ENCODE results near the gene FNDC11.
A peak's percentile ranks its signal among the peaks of the same experiment; 100 is the strongest.

Gene FNDC11

DNA sequence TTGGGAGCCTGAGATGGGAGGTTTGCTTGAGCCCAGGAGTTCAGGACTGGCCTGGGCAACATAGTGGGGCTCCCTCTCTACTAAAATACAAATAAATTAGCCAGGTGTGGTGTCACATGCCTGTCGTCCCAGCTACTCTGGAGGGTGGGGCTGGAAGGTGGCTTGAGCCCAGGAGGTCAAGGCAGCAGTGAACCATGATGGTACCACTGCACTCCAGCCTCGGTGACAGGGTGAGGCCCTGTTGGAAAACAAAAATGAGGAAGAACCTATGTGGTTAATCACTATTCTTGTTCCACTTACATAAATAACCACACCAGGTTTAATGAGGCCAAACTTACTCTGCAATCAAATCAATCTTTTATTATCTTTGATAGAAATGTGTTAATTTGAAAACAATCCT lies 28.0 kb upstream of the FNDC11 start:
- DNase-seq = no peak

DNA sequence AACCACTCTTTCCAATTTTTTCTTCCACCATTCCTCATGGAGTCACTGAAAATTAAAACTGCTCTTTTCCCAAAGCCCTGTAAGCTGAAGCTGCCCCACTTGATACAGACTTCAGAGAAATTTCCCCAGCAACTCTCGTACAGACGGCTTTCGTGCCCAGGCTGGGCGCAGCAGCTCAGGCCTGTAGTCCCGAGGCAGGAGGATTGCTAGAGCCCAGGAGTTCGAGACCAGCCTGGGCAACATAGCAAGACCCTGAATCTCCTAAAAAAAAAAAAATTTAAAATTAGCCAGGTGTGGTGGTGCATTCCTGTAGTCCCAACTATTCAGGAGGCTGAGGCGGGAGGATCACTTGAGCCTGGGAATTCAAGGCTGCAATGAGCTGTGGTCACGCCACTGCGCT lies 26.8 kb upstream of the FNDC11 start:
- no peak for DNase-seq

DNA sequence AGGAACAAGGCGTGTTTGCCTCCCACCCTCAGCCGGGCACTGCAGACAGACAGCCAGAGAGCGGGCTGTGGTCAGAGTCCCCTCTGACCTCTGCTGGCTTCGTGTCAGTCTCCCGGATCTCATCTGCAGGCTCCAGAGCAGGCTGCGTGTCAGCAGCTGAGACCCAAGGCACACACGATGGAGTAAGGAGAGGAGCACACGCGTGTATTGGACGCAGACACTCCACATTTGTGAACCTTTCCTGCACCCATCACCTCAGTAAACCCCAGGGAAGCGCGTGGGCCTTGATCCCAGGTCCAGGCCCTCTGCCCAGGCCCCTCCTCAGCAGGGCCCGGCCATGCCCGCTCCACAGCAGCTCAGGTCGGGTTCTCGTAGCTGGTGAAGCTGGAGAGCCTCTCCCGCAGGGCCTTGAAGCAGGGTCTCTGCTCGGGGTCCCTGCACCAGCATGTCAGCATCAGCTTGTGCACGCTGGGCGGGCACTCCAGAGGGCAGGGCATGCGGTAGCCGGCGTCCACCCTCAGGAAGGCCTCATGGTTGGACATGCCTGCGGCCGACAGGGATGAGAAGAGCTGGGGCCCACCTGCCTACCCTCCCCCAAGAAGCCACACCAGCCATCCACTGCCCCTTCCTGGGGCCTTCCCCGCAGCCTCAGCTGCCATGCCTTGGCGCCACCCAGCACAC lies 24.6 kb upstream of the FNDC11 start:
- DNase-seq = no peak

DNA sequence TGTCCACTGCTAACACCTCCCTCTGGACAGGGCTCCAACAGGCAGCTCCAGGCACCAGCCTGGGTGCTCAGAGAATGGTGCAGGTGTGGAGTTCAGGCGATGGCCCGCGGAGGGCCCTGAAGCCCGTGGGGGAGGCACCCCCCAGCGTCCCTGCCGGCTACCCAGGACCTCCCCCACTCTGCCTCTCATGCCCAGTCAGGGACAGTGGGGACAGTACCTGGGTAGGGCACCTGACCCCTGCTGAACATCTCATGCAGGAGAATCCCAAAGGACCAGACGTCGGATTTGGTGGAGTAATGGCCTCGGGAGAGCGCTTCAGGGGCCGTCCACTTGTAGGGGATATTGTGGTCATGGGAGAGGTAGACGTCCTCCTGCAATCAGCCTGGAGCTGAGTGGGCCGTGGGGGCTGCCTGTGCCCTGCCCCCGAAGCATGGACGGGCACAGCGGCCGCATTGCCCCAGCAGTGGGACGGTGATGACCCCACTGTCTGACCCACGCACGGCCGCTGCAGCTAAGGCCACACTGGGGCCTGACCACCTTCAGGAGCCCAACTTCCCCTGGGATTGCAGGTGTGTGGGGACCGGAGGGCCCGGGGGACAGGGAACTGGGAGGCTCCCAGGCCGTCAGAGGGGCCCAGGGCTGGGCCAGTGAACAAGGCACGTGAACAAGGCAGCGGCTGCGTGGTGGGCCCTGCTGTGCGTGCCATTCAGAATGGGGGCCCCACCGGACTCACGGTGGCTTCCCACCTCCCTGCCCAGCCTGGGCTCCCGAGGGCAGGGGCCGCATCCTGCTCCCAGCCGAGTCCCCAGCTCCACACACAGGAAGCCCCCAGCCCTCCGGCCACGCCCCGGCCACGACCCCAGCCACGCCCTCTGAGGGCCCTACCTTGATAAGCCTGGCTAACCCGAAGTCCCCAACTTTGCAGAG lies 23.8 kb upstream of the FNDC11 start:
- no peak for DNase-seq

DNA sequence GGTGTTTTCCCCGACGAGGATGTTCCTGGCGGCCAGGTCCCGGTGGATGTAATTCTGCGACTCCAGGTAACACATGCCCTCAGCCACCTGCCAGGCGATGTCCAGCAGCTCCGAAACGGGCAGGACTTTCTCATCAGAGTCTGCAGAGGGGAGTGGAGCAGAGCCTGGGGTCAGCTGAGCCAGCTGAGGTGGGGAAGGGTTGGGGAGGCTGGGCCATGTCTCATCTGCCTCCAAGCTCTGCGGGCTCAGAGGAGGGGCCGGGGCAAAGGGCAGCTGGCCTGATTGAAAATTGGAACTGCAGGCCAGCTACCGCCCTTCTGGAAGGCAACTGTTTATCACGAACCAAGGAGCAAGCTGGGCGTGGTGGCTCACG lies 23.2 kb upstream of the FNDC11 start:
- no peak for DNase-seq

DNA sequence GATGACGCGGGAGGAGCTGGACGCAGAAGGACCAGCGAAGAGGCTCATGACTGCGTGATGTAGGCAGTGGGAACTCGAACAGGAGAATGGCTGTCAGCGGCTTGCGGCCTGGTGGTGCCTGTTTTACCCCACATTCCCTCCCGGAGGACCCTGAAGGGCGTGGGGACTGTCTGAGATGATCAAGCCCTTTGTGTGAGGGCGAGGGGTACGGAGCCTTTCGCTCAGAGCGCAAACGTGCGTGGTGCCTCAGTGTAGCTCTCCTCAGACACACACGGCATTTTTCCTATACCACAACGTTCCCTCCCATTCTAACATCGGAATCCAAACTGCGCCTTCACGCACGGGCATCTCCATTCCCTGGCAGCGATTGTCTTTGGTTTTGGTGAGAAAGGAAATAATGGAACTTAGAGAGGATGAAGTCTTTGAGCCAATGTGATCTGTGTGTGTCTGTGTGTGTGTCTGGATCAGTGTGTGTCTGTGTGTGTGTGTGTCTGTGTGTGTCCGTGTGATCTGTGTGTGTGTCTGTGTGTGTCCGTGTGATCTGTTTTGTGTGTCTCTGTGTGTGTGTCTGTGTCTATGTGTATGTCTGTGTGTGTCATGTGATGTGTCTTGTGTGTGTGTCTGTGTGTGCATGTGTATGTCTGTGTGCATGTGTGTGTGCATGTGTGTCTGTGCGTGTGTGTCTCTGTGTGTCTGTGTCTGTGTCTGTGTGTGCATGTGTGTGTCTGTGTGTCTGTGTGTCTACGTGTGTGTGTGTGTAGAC lies 22.1 kb upstream of the FNDC11 start:
- DNase-seq = no peak

DNA sequence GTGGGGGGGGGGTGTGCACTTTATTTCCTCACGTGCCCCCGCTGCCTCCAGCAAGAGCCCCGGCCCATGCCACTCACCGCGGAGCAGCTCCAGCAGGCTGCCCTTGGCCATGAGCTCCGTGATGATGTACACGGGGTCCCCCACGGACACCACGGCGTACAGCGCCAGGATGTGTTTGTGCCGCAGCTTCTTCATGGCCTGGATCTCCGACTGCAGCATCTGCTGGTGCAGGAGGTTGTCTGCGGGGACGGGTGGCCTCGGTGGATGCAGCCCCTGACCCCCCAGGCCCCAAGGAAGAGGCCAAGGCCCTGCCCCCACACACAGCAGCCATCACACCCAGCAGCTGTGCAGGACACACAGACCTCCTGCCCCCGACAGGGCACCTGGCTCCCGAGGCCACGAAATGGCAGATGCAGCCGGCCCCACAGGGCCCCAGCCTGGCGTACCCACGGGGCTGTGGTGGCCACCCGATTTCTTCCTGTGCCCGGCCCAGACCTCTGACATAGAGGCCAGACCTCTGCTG lies 21.4 kb upstream of the FNDC11 start:
- DNase-seq = no peak

DNA sequence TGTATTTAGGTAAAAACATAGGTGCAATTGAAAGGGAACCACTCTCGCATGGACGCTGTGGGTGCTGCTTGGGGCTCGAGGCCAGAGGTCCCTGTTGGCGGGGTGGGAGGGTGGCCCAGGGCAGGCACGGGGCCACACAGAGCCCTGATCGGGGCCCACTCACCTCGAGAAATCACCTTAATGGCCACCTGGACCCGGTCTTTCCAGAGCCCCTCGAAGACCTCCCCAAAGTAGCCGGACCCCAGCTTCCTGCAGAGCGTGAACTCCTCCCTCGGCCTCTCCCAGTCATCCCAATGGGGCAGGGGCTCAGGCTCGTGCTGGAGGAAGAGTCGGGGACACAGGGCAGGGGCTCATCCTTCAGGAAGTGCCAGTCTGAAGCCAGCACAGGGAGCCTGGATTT lies 20.6 kb upstream of the FNDC11 start:
- DNase-seq = no peak

DNA sequence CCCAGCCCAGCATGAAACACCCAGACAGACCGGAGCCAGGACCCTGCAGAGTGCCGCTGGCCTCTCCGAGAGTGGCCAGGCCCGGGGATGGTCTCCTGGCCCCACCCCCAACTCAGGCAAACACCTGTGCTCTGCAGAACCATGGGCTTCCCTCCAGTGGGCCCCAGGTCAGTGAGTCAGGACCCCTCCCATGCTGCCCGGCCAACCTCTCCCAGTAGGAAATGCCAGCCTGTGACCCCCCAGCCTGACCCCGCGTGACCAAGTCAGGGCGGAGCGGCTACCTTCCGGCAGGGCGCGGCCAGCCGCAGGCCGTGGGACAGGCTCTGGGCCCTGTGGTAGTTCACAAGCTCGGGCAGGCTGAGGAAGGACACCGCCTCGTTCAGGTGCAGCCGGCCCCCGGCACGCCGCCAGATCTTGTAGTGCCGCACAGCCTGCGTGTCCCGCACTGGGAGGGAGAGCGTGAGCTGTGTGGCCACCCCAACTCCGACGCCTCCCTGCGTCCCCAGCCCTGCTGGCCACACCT lies 20.0 kb upstream of the FNDC11 start:
- DNase-seq = no peak

DNA sequence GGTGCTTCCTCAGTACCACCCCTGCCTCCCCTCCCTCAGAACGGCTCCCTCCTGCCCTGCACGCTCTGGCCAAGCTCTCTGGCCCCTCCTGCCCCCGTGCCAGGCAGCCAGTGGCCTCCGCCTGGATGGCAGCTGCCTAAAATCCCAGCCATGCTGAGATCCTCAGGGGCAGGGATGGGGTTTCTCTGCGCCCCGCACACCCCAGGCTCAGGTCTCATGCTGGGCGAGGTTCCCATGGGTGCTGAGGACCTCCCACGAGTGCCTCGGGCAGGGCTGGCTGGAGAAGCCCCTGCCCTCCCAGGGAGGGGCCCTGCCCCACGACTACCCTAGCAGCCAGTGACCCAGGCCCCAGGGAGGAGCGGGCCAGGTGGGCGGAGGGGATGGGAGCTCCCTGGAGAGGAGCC lies 19.5 kb upstream of the FNDC11 start:
- DNase-seq = no peak

DNA sequence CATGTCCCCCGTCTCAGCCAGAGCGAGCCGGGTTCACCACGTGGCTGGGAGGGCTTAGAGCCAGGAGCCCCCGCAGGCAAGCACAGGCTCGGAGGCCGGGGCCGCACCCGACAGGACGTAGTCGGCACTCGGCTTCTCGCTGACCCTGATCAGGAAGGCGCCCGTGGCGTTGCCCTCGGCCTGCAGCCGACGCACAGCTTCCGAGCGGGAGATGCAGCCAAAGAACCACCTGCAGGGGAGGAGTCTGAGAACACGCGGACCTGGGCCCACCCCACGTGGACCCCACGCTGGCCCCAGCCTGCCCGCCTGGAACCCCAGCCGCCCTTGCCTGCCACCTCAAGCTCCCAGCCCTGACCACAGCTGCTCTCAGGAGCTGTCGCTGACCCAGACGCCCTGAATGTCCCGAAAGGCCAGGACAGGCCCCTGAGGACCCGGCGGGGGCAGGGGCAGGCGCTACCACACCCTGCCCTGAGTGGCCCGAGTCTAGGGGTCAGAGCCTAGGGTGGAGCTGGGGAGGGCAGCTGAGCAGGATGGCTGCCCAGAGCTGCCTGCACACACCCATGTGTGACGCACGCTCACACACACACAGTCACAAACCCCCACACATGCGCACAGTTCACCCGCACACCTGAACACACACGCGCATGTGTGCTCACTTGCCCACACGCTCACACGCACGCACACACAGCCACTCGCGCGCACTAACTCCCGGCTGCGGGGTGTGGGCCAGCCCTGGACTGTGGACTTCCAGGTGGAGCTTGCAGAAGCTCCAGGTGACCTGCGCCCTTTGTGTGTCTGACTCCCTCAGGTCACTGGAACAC lies 18.9 kb upstream of the FNDC11 start:
- no peak for DNase-seq

DNA sequence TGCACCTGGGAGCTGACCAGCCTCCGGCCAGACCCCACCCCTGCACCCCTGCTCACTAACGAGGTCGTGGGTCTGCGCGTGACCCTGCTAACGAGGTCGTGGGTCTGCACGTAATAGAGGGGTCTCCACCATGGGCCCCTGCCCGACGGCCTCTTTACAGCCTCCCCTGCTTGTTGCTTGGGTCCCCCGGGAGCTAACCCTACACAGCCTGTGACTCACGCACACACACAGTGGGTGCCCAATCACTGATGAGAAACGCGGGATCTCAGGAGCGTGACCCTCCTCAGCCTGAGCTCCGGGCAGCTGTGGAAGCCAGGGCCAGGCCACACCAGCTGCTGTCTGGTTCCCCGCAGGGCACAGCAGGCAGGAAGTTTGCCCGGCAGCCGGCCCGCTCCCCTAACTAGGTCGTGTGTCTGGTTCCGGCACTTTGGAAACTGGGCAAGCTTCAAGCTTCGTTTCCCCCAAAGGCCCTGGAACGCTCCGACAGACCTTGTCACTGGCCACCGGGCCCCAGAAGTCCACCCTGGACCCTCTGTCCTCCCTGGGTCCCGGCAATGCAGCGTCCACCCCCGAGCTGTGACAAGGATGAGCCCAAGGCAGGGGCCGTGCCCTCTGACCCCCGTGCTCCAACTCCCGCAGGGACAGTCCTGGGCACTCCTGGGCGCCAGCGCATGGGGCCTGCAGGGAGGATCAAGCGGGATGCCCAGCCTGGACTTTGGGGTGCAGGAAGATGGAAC lies 17.6 kb upstream of the FNDC11 start:
- DNase-seq = no peak

DNA sequence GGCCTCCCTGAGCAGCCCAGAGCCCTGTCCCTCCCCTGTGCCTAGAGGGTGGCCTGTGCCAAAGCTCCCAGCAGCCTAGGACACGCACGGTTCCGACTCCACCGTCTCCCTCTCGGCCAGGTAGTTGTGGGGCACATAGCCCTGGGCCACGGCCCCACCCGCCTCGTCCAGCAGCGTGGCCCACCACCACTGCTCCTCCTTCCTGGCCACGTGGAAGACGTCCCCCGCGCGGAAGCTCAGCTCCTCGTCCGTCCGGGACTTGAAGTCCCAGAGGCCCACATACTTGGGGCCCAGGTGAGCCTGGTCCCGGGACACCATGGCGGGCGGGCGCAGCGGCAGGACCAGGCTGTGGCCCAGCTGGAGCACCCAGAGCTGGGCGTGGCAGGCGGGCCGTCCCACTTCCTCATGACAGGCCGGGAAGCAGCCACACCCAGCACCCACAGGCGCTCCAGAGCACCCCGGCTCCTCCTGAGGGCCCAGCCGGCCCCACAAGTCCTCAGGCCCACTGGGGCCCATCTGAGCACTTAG lies 16.9 kb upstream of the FNDC11 start, which contains the start of gene PTK6:
TSS of gene PTK6 (minus strand) at position 380 of the 528 bp plus-strand sequence. CDS start at position 318, 62 bp downstream.
- no peak for DNase-seq

DNA sequence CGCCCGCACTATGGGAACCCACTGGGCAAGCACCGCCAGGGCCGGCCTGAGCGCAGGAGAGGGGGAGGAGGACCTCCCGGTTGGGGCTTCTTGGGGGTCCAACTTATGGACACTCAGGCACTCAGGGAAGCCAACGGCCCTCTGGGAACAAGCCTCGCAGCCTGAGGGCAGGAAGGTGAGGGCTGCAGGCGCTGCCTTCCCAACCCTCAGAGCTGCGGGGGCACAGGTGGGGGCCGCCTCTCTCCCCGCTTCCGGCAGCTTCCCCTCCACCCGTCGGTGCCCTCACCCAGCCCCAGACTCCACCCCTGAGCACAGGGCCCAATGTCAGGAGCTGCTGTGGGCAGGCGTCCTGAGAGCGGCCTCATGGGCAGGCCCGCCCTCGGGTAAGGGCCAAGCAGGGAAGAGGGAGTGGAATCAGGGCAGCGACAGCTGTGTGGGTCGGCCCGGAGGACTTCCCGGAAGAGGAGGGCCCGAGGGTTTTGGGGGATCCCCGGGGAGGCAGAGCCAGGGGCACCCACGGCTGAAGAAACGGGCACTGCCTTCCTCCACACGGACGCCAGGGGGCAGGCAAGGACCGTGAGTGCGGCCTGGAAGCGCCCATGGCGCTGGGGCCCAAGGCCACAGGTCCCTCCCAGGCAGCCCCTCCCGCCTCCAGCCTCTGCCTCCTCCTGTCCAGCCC lies 16.3 kb upstream of the FNDC11 start:
- DNase-seq = peak; percentile 78

DNA sequence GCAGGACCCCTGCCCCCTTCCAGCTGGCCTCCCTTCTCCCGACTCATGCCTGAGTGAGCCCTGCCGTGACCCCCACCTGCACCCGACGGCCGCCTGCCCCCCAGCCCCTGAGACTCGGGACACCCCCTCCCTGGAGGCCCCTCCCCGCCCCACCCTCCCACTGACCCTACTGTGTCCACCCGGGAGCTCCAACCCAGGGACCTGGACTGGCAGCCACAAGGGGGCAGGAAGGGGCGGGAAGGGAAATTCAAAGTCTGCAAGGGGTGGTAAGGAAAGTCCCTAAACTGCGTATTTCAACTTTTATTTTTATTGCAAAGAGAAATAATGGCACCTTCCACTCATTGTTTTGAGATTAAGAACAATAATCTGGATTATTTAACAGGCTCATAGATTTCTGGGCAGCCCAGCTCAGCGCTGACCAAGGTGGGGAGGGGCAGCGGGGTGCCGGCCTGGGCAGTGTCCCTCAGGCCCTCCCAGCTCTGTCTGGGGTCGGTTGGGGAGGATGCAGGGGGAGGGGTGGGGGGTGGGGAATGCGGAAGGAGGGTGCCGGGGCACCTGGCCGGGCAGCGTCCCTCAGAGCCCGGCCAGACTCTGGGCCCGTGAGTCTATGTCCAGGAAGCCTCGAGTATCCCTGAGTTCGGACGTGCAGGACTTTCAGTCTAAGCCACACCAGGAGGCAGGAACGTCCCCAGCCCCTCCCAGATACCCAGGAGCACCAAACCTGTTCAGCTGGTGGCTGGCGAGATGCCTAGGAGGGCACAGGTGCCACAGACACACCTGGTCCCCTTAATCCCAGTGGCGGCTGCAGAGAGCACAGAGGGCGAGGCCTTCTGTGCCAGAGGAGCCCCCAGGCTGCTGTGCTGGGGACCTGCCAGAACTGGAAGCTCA lies 15.5 kb upstream of the FNDC11 start:
- no peak for DNase-seq

DNA sequence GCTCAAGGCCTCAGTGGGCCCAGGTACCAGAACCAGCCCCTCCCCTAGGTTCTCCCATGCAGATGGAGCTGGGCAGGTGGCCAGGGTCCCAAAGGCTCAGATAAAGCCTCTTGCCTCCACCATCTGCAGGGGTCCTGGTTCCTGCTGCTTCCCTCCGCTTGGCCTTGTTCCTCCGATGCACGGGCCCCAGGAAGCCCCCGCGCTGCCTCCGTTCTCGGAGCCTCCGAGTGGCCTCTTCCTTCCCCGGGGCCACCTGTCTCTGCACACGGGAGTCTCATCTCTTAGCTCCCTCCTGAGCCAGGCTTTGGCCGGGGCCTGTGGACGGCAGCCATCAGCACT lies 14.9 kb upstream of the FNDC11 start:
- DNase-seq = no peak

DNA sequence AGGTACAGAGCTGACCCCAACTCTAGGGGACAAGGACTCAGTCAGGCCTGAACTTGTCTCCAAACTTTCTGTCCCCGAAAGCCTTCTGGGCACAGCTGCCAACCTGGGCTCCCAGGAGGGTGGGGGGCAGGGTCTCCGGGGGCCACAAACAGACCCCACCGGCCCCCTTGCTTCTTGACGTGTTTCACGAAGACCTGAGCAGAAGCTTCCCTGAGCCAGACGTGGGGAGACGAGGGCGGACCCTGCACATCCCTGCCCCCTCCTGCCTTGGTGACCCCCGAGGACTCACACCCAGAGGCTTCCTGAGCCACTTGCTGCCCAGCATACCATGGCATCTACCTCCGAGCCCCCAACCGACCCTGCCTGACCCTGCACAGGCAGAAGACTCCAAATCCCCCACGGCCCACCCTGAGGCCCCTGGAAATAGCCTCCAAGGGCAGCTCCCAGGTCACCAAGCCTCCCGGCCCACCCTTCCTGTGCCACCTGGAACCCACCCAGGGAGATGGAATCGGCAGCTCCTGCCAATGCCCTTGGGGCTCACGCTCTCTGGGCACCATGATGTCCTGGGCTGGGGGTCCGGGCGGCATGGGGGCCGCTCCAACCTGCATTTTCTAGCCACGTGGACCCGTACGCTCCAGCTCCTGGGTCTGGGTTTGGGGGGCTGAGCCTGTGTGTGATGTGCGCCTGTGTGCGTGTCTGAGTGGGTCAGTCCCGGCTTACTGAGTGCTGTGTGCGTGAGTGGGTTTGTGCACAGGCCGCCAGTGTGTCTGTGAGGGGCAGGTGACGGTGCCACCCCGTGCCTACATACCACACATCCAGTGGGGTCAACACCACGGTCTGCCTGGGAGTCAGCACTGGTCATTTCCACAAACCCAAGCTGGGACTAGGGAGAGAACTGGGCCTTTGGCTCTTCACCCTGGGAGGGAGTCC lies 14.3 kb upstream of the FNDC11 start:
- no peak for DNase-seq

Measured in activated gamma-delta T cell (primary cell).